H1 (cell line): ENCODE measurements around the gene SURF4. TPM values are rescaled to one million over a fixed set of nuclear protein-coding genes. Genes with fewer than 3 reads are reported as not detected.
A peak's percentile ranks its signal among the peaks of the same experiment; 100 is the strongest.

Source experiments
- CTCF ChIA-PET: fragments of 300-600 bp; sonication (Branson Sonifier 250); formaldehyde crosslinking; loops from one replicate; lab custom pipeline; 2021; ENCODE audit not compliant: partially characterized antibody; lab: Charles Lee
- POLR2A ChIA-PET: fragments of 300-600 bp; sonication (Branson Sonifier 250); formaldehyde crosslinking; loops from one replicate; lab custom pipeline; 2021; ENCODE audit warnings: inconsistent platforms; ENCODE audit not compliant: partially characterized antibody; lab: Charles Lee
- DNase-seq, 2 experiments: peaks; one replicate each; pipeline versions ENCODE4 v3.0.0 to v3.0.0-alpha.2; 2010 to 2022; ENCODE audit warnings: low spot score in 2 of 2, low read depth in 1 of 2, mixed read lengths in 1 of 2
- FAIRE-seq: peaks from 2 replicates; lab custom pipeline; 2011; peaks lifted over from hg19 to GRCh38; lab: Jason Lieb, UNC
- H2AFZ ChIP-seq: 2 replicates; pipeline ENCODE4 v1.8.1; 2012; ENCODE audit warnings: low read length, inconsistent platforms
- H2AK5ac ChIP-seq: 2 replicates; pipeline ENCODE4 v1.6.1; 2013; ENCODE audit warnings: low read depth, low read length
- H2BK120ac ChIP-seq: replicated peaks from 2 replicates; pipeline ENCODE3; 2013; ENCODE audit warnings: low read depth, low read length, inconsistent platforms
- H2BK12ac ChIP-seq: 2 replicates; pipeline ENCODE4 v1.6.1; 2013; ENCODE audit warnings: low read depth, low read length
- H2BK15ac ChIP-seq: 2 replicates; pipeline ENCODE4 v1.6.1; 2013; ENCODE audit warnings: low read length
- H2BK20ac ChIP-seq: 2 replicates; pipeline ENCODE4 v1.6.1; 2013; ENCODE audit warnings: low read length
- H2BK5ac ChIP-seq: 2 replicates; pipeline ENCODE4 v1.6.1; 2013; ENCODE audit warnings: low read depth, low read length
- H3K14ac ChIP-seq: 2 replicates; pipeline ENCODE4 v1.6.1; 2013; ENCODE audit warnings: inconsistent platforms; ENCODE audit not compliant: insufficient read length
- H3K18ac ChIP-seq: 2 replicates; pipeline ENCODE4 v1.6.1; 2013; ENCODE audit warnings: low read length; ENCODE audit errors: extremely low read depth
- H3K23ac ChIP-seq: 2 replicates; pipeline ENCODE4 v1.6.1; 2013; ENCODE audit warnings: inconsistent platforms; ENCODE audit not compliant: insufficient read length
- H3K23me2 ChIP-seq: 2 replicates; pipeline ENCODE4 v1.6.1; 2013; ENCODE audit warnings: low read depth, low read length
- H3K27ac ChIP-seq: 2 replicates; pipeline ENCODE4 v1.6.1; 2011; ENCODE audit warnings: low read depth, low read length, inconsistent platforms
- H3K27me3 ChIP-seq, 4 experiments: replicated peaks in 1 of 4; 1 replicate in 1 of 4; 2 replicates in 3 of 4; pipeline versions ENCODE4 v1.6.1 to v1.8.1; 2011 to 2013; ENCODE audit warnings: low read length in 3 of 4, mild to moderate bottlenecking in 3 of 4, inconsistent platforms in 2 of 4, mixed read lengths in 2 of 4, moderate library complexity in 1 of 4; ENCODE audit not compliant: control insufficient read depth in 3 of 4, insufficient read depth in 3 of 4; ENCODE audit errors: extremely low read depth in 1 of 4
- H3K36me3 ChIP-seq, 4 experiments: 2 replicates each; pipeline versions ENCODE4 v1.6.1 to v1.8.1; 2011 to 2013; ENCODE audit warnings: mild to moderate bottlenecking in 4 of 4, low read length in 3 of 4, moderate library complexity in 2 of 4, control low read depth in 1 of 4, inconsistent platforms in 1 of 4; ENCODE audit not compliant: insufficient read depth in 4 of 4, control insufficient read depth in 2 of 4
- H3K4ac ChIP-seq: replicated peaks from 2 replicates; pipeline ENCODE3; 2013; ENCODE audit warnings: low read length, low read depth, mixed read lengths, inconsistent platforms; ENCODE audit not compliant: insufficient read length
- H3K4me1 ChIP-seq, 4 experiments: replicated peaks in 1 of 4; 1 replicate in 1 of 4; 2 replicates in 3 of 4; pipeline versions ENCODE4 v1.6.1 to v1.8.1; 2011 to 2013; ENCODE audit warnings: low read length in 3 of 4, inconsistent platforms in 2 of 4, mixed read lengths in 1 of 4; ENCODE audit not compliant: insufficient read depth in 4 of 4, control insufficient read depth in 3 of 4
- H3K4me2 ChIP-seq, 2 experiments: 2 replicates each; pipeline versions ENCODE4 v1.6.1 to v1.8.1; 2011 to 2013; ENCODE audit warnings: low read depth in 2 of 2, low read length in 2 of 2, control low read depth in 1 of 2, inconsistent platforms in 1 of 2, mild to moderate bottlenecking in 1 of 2; ENCODE audit not compliant: insufficient read depth in 1 of 2
- H3K4me3 ChIP-seq, 4 experiments: fragments of 200-600, 300-600 bp in 1 of 4; sonication (generic), shearing (Covaris generic), sonication (Bioruptor Twin) in 1 of 4; 2 replicates each; pipeline versions ENCODE4 v1.5.1 to v1.8.1; 2011 to 2016; ENCODE audit warnings: low read length in 4 of 4, low read depth in 3 of 4, control low read depth in 2 of 4, inconsistent platforms in 2 of 4, mild to moderate bottlenecking in 2 of 4, mixed read lengths in 1 of 4, moderate library complexity in 1 of 4; ENCODE audit not compliant: insufficient read depth in 2 of 4; ENCODE audit errors: extremely low read depth in 1 of 4
- H3K56ac ChIP-seq: replicated peaks from 2 replicates; pipeline ENCODE3; 2013; ENCODE audit warnings: low read depth, mild to moderate bottlenecking, mixed read lengths, low read length, inconsistent platforms; ENCODE audit not compliant: insufficient read length
- H3K79me1 ChIP-seq: 2 replicates; pipeline ENCODE4 v1.6.1; 2013; ENCODE audit warnings: low read depth, low read length, control low read depth
- H3K79me2 ChIP-seq, 2 experiments: 2 replicates each; pipeline versions ENCODE4 v1.6.1 to v1.8.1; 2012 to 2013; ENCODE audit warnings: low read length in 2 of 2, mild to moderate bottlenecking in 2 of 2, inconsistent platforms in 1 of 2; ENCODE audit not compliant: insufficient read depth in 2 of 2, control insufficient read depth in 1 of 2
- H3K9ac ChIP-seq, 4 experiments: replicated peaks in 1 of 4; 1 replicate in 1 of 4; 2 replicates in 3 of 4; pipeline versions ENCODE4 v1.6.1 to v1.8.1; 2011 to 2013; ENCODE audit warnings: low read depth in 3 of 4, low read length in 3 of 4, control low read depth in 2 of 4, mild to moderate bottlenecking in 2 of 4, moderate library complexity in 2 of 4, inconsistent platforms in 1 of 4; ENCODE audit errors: extremely low read depth in 1 of 4
- H3K9me3 ChIP-seq, 2 experiments: 2 replicates each; pipeline versions ENCODE4 v1.6.1 to v1.8.1; 2012 to 2013; ENCODE audit warnings: mild to moderate bottlenecking in 2 of 2, moderate library complexity in 2 of 2, control low read depth in 1 of 2, inconsistent platforms in 1 of 2, low read depth in 1 of 2, low read length in 1 of 2, mixed read lengths in 1 of 2; ENCODE audit not compliant: insufficient read depth in 2 of 2
- H4K20me1 ChIP-seq, 2 experiments: replicated peaks in 1 of 2; 2 replicates each; pipeline versions ENCODE3 to v1.8.1; 2011 to 2013; ENCODE audit warnings: inconsistent platforms in 2 of 2, low read length in 2 of 2, mild to moderate bottlenecking in 1 of 2; ENCODE audit not compliant: insufficient read depth in 2 of 2, control insufficient read depth in 1 of 2
- H4K5ac ChIP-seq: 2 replicates; pipeline ENCODE4 v1.6.1; 2013; ENCODE audit warnings: low read length, low read depth, mixed read lengths, inconsistent platforms; ENCODE audit not compliant: insufficient read length
- H4K8ac ChIP-seq: 2 replicates; pipeline ENCODE4 v1.8.0; 2013; ENCODE audit warnings: mild to moderate bottlenecking, moderate library complexity, low read length, inconsistent platforms; ENCODE audit not compliant: insufficient read depth; ENCODE audit errors: extremely low read depth
- H4K91ac ChIP-seq: replicated peaks from 2 replicates; pipeline ENCODE3; 2013; ENCODE audit warnings: low read length, mixed read lengths, inconsistent platforms; ENCODE audit not compliant: insufficient read length
- ASH2L ChIP-seq: fragments of 200-600, 300-600 bp; sonication (generic); IDR thresholded peaks from one replicate; pipeline ENCODE4 v1.7.1; 2017; ENCODE audit warnings: low read length
- CREB1 ChIP-seq: IDR thresholded peaks from 2 replicates; pipeline ENCODE4 v1.6.1; 2012; ENCODE audit warnings: inconsistent platforms
- EP300 ChIP-seq, 2 experiments: IDR thresholded peaks; 1 replicate in 1 of 2; 2 replicates in 1 of 2; pipeline ENCODE4 v1.6.1; 2011 to 2012; ENCODE audit warnings: low read depth in 2 of 2, low read length in 2 of 2, mild to moderate bottlenecking in 2 of 2, borderline replicate concordance in 1 of 2, inconsistent platforms in 1 of 2, moderate library complexity in 1 of 2
- GTF2F1 ChIP-seq: IDR thresholded peaks from 2 replicates; pipeline ENCODE4 v1.6.1; 2012; ENCODE audit warnings: low read depth, low read length, improper control_type of control experiment, borderline replicate concordance
- JUN ChIP-seq: IDR thresholded peaks from 2 replicates; pipeline ENCODE4 v1.6.1; 2011; ENCODE audit warnings: low read depth, mild to moderate bottlenecking, improper control_type of control experiment, low read length
- NANOG ChIP-seq: IDR thresholded peaks from 2 replicates; pipeline ENCODE4 v1.6.1; 2011; ENCODE audit warnings: low read length, low read depth, mild to moderate bottlenecking, inconsistent platforms; ENCODE audit not compliant: insufficient read depth, poor library complexity, severe bottlenecking
- POLR2A ChIP-seq, 2 experiments: IDR thresholded peaks; 1 replicate in 1 of 2; 2 replicates in 1 of 2; pipeline ENCODE4 v1.6.1; 2011; ENCODE audit warnings: low read depth in 2 of 2, low read length in 2 of 2, mild to moderate bottlenecking in 2 of 2; ENCODE audit errors: control extremely low read depth in 1 of 2
- SIX5 ChIP-seq: IDR thresholded peaks from 2 replicates; pipeline ENCODE4 v1.6.1; 2011; ENCODE audit warnings: mild to moderate bottlenecking, low read depth, low read length
- SRF ChIP-seq: IDR thresholded peaks from 2 replicates; pipeline ENCODE4 v1.6.1; 2011; ENCODE audit warnings: mild to moderate bottlenecking, low read depth, low read length, moderate library complexity
- TAF1 ChIP-seq: IDR thresholded peaks from 2 replicates; pipeline ENCODE4 v1.6.1; 2011; ENCODE audit warnings: mild to moderate bottlenecking, low read depth, low read length
- TCF12 ChIP-seq: IDR thresholded peaks from 2 replicates; pipeline ENCODE4 v1.6.1; 2011; ENCODE audit warnings: low read depth, mild to moderate bottlenecking, low read length
- WGBS, 2 experiments: shearing (Covaris generic) in 1 of 2; methylation state at CpG; one replicate each; pipeline versions ENCODE4 v1.1.6 to v1.1.7; 2013 to 2015; ENCODE audit warnings: low lambda C conversion rate in 2 of 2, mixed read lengths in 2 of 2, inconsistent platforms in 1 of 2, low coverage in 1 of 2, missing lambda C conversion rate in 1 of 2; ENCODE audit not compliant: insufficient replicate concordance in 2 of 2, insufficient coverage in 1 of 2, insufficient read length in 1 of 2; ENCODE audit errors: extremely low coverage in 1 of 2, missing lambda C conversion rate in 1 of 2; 5-methylcytosine and 5-hydroxymethylcytosine counted together
- polyA plus RNA-seq, 7 experiments: library from polyadenylated mRNA; depleted of rRNA in 3 of 7; stranded (reverse) in 5 of 7; unstranded in 2 of 7; fragments of >200 nt in 5 of 7; fragments of 200-250 nt in 2 of 7; gene quantifications; 1 replicate in 5 of 7; 2 replicates in 1 of 7; 4 replicates in 1 of 7; pipeline versions ENCODE4 v1.2.1 to v1.2.3, GENCODE V29; 2011 to 2013; ENCODE audit warnings: missing spikeins in 2 of 7, mixed read lengths in 2 of 7
- total RNA-seq: library from RNA; stranded (reverse); fragmentation: NEBNext Ultra II Directional; extraction: Animal tissue kit (Norgen Biotek cat#: 25700); gene quantifications from 2 replicates; pipeline ENCODE4 v1.2.1, GENCODE V29; 2021

SURF4 gene
- total and polyA plus RNA-seq, 2 of the 8 experiments (the other 6 are each of a cell fraction or from before 2014, with no cell fraction given): 176 to 182 TPM

- FAIRE-seq (no peak), DNase-seq (no peak)
- no peak overlapping the region for H3K9ac ChIP-seq
- H3K4me3 ChIP-seq: no peak overlapping the region
- no peak overlapping the region for H3K14ac ChIP-seq
- H3K56ac ChIP-seq: peak overlapping the region; percentile 32
- ChIA-PET CTCF (interaction anchor here (1.7 to 5.7 kb wide), 3 partner anchors 8 to 51 kb away, joined by 5 to 52 read pairs (median 15); no protein-coding TSS in a partner anchor), POLR2A (interaction anchor here (1.3 kb wide), 1 partner anchor 11 kb away, joined by 4 read pairs; no protein-coding TSS in a partner anchor)
- peaks cover 0 to 2% of the 10 kb centered on the region in 2 experiments for H4K20me1 ChIP-seq
- no peak overlapping the region for H3K4ac ChIP-seq
- H3K23me2 ChIP-seq: peaks cover 12% of the 10 kb centered on the region; the same call in 1 of the 2 replicates
- H2BK15ac ChIP-seq: no peak overlapping the region
- H3K23ac ChIP-seq: no peak overlapping the region
- no peaks in the 10 kb centered on the region for H3K79me2 ChIP-seq
- no peak overlapping the region for H3K18ac ChIP-seq
- H2AFZ ChIP-seq: no peak overlapping the region
- no peaks in the 10 kb centered on the region for H3K4me1 ChIP-seq
- H4K8ac ChIP-seq: no peak overlapping the region
- no peaks in the 10 kb centered on the region for H3K79me1 ChIP-seq
- H3K27ac ChIP-seq: no peak overlapping the region
- H2BK120ac ChIP-seq: no peak overlapping the region
- no peaks in the 10 kb centered on the region; a peak in 3 of 7 replicates for H3K27me3 ChIP-seq
- H3K36me3 ChIP-seq: no peaks in the 10 kb centered on the region
- TF ChIP-seq TCF12 (no peak), EP300 (IDR thresholded peaks at IDR 0.05; ENCODE audit: borderline replicate concordance in 1 of 2, low read depth in 2 of 2, low read length in 2 of 2) (no peak), POLR2A (IDR thresholded peaks at IDR 0.05; ENCODE audit: control extremely low read depth in 1 of 2, low read depth in 2 of 2, low read length in 2 of 2) (no peak), CREB1 (no peak), SIX5 (no peak), ASH2L (no peak), TAF1 (no peak), NANOG (no peak), GTF2F1 (no peak), SRF (no peak), JUN (no peak)
- no peak overlapping the region for H2AK5ac ChIP-seq
- no peak overlapping the region for H4K5ac ChIP-seq
- no peak overlapping the region for H2BK20ac ChIP-seq
- H2BK5ac ChIP-seq: no peak overlapping the region
- WGBS, 2 experiments: 100% methylated on average over 3 of the region's 3 CpGs; no CpG with 5 or more reads in 1 of the 2 experiments
- H3K4me2 ChIP-seq: no peak overlapping the region
- no peak overlapping the region for H4K91ac ChIP-seq
- peaks cover 4% of the 10 kb centered on the region in 2 experiments; a peak in 1 of 4 replicates for H3K9me3 ChIP-seq
- H2BK12ac ChIP-seq: no peak overlapping the region
Observed at GRCh38 chr9:133393399-133393798, 17.5 kb upstream of the SURF4 start.
